ENCODE results near the gene SMYD3.
"Not testable (repeated sequence)": the region's sequence is repeated elsewhere in the genome, so short reads cannot be mapped to it uniquely, and the experiment has no call there.

SMYD3 gene

DNA sequence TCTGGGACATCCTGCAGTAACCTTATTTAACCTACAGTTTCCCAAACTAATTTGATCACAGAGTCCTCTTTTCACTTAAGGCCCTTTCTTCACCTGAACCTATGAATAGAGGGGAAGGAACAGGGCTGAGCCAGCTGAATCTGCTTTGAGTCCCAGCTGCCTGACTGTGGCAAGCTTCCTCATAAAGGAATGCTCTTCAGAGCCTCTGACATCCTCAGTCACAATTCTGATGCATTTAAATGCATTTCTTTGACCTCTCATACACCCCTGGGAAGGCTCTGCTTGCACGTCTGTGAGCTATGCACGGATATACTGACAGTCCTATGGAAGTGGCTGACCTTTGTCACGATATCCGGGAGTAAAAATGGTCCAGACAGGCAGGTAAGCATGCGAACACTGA is 673.1 kb downstream of the SMYD3 start:
- DNase-seq (ENCODE audit: low spot score) = no peak

DNA sequence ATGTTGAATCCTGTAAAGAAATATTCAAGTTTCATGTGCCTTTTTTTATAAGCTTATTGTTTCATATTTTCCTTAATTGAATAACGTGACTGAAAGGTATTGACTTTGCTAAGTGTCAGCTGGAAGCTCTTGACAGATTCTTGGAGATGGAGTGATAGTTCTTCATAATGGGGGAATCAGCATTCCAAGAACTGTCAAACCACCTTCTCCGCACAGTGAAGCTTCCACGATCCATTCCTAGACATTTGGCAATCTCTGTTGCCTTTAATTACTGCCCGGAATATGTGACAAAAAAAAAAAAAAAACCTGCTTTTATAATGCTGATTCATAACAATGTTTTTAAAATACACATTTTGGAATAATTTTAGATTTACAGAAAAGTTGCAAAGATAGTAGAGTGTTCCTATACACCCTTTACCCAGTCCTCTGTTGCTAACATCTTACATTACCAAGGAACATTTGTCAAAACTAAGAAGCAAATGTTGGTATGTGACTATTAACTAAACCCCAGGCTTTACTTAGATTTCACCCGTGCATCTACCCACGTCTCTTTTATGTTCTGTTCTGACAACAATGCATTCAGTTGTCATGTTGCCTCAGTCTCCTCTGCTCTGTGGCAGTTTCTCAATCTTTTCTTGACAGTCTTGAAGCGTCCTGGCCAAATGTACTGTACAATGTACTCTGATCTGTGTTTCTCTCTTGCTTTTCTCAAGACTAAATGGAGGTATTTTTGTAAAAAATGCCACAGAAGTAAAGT is 674.1 kb downstream of the SMYD3 start:
- no peak for DNase-seq (ENCODE audit: low spot score)

DNA sequence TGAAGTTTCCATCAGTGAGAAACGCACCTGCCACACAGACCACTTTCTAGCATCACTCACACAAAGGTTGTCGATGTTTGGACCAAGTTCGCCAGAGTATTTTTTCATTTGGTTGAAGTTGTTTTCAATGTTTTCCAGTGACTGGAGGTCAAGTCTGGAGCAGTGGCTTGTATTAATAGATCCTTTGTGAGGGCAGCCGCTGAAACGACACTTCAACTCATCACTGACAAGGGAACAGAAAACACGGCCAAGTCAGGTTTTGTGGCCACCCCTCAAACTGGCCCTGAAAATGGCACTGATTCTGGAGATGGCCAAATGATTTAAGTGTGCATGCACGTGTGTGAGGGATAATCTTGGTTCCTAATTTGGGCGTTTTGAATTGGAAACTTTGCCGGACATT is 675.6 kb downstream of the SMYD3 start:
- DNase-seq (ENCODE audit: low spot score) = no peak

DNA sequence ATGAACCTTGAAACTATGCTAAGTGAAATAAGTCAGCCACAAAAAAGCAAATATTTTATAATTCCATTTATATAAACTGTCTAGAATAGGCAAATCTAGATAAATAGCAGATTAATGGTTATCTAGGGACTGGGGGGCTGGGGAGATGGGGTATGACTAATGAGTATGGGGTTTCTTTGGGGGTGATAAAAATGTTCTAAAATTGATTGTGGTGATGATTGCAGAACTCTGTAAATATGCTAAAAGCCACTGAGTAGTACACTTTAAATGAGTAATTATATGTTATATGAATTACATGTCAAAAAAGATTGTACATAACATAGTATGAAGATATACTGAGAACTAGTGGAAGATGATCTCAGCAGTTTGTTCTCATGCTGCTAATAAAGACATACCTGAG is 677.3 kb downstream of the SMYD3 start:
- DNase-seq (ENCODE audit: low spot score) = no peak

DNA sequence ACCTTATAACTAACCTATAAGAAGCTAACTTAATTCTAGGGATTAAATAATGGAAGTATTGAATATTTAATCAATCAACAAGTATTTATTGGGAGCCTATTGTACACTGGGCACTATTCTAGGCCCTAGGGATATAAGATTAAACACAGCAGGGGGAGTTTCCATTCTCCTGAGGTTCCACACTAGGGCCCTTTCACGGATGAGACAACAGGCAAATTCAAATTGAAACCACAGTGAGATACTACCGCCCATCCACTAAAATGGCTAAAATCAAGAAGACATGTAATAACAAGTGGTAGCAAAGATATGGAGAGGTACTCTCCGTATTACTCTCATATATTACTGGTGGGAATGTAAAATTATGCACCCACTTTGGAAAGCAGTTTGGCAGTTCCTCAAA is 677.9 kb downstream of the SMYD3 start:
- no peak for DNase-seq (ENCODE audit: low spot score)

DNA sequence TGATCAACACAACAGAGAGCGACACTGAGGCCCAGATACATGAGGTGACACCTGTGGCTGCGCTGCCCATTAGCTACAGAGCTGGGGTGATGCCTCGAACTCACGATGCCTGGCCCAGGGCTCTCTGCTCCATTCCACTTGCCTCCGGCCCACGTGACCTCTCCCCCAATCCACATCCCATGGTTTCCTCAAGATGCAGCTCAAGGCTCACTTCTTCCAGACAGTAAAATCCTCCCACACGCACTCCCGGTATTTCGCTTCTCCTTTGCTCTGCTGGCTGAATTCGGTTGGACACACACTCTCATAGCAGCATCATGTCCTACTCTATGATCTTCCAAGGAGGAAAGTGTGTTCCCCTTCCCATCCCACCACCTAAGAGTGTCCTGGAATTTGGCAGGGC is 679.8 kb downstream of the SMYD3 start:
- no peak for DNase-seq (ENCODE audit: low spot score)

DNA sequence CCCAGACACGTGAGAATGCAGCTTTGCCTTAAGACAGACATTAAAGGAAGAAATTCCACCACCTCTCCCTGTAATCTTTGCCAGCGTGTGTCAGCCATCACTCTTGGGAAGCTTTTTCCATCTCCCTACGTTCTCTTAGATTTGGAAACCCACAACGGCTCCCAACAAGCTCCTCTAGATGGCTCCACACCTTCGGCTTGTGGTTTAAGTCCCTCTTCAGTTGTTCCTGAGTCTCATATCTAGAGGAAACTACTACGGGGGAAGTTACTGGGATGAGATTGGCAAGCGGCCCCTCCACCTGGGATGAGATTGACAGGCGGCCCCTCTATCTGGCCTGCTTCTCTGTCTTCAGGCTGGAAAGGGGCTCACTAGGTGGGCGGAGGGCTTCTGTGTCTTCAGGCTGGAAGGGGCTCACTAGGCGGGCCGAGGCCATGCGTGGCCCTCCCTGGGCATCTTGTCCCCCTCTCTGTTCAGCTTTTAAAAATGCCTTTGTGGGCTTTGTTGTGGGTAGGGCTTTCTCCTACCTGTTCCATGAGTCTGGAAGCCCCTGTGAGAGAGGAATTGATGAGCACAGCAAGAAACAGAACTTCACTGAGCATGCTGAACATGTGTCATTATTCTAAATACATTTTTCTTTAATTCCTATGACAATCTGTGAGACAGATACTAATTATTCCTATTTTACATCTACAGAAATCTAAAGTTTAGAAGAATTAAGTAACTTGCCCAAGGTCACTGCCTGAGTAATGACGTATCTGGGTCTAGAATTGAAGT is 681.8 kb downstream of the SMYD3 start:
- no peak for DNase-seq (ENCODE audit: low spot score)

DNA sequence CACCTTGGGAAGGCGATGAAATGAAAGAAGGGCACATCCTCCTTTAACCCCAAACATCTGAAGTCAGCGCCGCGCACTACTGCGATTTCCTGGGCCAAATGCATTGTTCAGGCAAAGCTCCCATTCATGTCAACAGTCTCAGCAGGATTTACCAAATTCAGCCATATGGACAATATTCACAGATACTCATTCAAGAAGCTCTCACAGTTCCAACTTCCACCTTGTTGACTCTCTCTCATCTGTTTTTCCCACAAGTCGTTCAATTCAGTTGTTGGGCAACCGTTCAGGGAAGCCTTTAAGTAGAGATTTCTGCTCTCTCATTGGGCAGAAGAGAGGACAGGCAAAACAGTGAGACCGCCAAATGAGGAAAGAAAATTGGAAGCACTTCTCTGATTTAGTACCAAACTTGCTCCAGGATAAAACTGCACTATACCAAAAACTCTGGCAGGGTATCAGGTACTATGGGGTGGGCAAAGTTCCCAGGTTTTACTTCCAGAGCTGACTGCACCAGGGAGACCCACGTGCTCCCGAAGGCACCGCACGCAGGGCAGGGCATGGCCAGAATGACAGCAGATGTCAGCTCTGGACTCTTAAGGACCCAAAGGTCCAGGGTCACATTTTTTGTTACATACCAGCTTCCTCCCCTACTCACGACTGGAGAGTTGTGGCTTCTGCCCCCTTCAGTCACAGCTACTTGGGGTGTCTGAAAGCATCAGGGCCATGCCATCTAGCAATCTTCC is 683.5 kb downstream of the SMYD3 start:
- no peak for DNase-seq (ENCODE audit: low spot score)

- no peak for DNase-seq (ENCODE audit: low spot score)
Observed at GRCh38 chr1:245822996-245823395, 684.1 kb downstream of the SMYD3 start.

GRCh38 chr1:245818363-245818762 is 688.7 kb downstream of the SMYD3 start:
- DNase-seq (ENCODE audit: low spot score) = not testable (repeated sequence)

DNA sequence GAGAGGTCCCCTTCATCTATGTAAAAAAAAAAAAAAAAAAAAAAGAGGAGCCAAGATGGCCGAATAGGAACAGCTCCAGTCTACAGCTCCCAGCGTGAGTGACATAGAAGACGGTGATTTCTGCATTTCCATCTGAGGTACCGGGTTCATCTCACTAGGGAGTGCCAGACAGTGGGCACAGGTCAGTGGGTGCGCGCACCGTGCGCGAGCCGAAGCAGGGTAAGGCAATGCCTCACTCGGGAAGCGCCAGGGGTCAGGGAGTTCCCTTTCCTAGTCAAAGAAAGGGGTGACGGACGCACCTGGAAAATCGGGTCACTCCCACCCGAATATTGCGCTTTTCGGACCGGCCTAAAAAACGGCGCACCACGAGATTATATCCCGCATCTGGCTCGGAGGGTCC is 690.6 kb downstream of the SMYD3 start:
- DNase-seq (ENCODE audit: low spot score) = not testable (repeated sequence)

GRCh38 chr1:245814651-245815050 is 692.4 kb downstream of the SMYD3 start:
- no peak for DNase-seq (ENCODE audit: low spot score)

DNA sequence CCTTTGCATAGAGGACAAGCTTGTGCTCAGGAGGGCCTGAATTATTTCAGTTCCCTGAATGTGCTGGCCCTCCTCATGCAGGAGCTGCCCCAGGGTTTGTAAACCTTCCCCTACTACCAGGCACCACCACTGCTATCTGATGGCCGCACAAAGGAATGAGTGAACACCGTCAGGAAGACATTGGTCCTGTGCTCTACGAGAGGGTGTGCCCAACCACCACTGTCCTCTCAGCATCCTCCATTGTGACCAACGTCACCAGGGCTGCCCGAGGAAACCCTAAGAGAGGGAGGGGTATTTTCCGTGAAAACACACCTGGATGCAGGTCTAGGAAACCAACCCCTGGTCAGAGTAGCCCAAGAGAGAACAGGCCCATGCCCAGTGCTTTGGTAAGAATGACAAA is 694.8 kb downstream of the SMYD3 start:
- DNase-seq (ENCODE audit: low spot score) = no peak

- no peak for DNase-seq (ENCODE audit: low spot score)
Observed at GRCh38 chr1:245810789-245811337, 696.2 kb downstream of the SMYD3 start.

GRCh38 chr1:245810181-245810769 is 696.8 kb downstream of the SMYD3 start:
- DNase-seq (ENCODE audit: low spot score) = no peak

GRCh38 chr1:245809361-245809760 is 697.7 kb downstream of the SMYD3 start:
- DNase-seq (ENCODE audit: low spot score) = no peak

GRCh38 chr1:245807954-245808719 is 698.9 kb downstream of the SMYD3 start:
- DNase-seq (ENCODE audit: low spot score) = no peak

- DNase-seq (ENCODE audit: low spot score) = no peak
Observed at GRCh38 chr1:245807306-245807705, 699.8 kb downstream of the SMYD3 start.

DNA sequence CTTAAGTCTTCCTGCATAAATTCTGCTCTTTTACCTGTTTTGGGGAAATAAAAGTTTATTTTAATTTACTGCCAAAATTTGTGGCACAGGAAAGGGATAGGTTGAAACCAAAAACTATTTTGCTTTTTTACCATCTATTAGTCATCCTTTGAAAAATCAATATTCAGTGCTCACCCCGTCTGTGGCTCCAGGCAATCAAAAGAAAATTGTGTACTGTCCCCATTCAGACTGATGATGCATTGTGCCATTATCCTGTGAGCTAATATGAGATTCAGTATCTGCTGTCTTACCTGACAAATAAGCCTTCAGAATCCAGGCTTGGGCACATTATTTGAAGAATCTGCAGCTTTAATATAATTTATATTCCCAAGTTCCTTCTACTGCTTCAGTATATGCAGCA is 701.5 kb downstream of the SMYD3 start:
- DNase-seq (ENCODE audit: low spot score) = no peak

DNA sequence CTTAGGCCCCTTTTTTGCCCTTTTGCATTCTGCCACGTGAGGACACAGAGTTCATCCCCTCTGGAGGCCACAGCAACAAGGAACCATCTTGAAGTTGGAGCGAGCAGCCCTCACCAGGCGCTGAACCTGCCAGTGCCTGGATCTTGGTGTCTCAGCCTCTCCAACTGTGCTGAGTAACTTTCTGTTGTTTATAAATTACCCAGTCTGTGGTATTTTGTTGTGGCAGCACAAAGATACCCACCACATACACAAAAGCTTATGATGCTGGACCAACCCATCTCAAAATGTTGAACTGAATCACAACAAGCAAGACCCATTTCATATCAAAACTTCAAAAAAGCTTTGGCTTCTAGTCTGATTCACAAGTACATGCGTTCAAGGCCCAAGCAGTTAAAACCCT is 702.4 kb downstream of the SMYD3 start:
- DNase-seq (ENCODE audit: low spot score) = no peak

- no peak for DNase-seq (ENCODE audit: low spot score)
Observed at GRCh38 chr1:245803666-245804037, 703.4 kb downstream of the SMYD3 start.
